Measurements from ENCODE around the gene HSP90B1. TPM values are rescaled to one million over a fixed set of nuclear protein-coding genes. Genes with fewer than 3 reads are reported as not detected.

HSP90B1 gene
- total and polyA plus RNA-seq, 10 of the 15 experiments (the other 5 are each of a cell fraction or from before 2014, with no cell fraction given), result 254 to 968 (median 560) TPM

DNA sequence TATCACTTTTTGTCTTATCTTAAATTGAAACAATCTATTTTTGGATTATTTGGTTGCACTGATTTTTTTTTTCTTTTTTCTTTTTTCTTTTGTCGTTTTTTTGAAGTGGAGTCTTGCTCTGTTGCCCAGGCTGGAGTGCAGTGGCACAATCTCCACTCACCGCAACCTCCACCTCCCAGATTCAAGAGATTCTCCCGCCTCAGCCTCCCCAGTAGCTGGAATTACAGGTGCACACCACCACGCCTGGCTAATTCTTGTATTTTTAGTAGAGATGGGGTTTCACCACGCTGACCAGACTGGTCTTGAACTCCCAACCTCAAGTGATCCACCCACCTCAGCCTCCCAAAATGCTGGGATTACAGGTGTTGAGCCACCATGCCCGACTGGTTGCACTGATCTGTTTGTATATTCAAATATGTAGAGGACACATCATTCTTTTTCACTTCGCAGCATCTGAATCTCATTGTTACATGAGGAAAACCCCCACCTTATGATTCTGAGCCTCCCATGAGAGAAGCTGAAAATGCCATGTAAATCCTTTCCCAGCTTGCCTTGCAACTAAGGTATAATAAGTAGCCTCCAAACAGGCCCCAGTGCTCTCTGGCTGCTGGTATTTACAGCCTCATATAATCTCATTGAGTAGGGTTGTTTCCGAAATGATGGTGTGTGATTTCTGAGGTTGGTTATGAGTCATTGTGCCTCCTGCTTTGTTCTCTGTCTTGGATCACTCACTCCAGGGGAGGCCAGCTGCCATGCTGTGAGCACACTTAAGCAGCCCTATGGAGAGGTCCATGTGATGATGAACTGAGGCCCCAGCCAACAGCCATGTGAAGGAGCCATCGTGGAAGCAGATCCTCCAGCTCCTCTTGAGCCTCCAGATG, 5.2 kb upstream of the HSP90B1 start (continued):
- TF ChIP-seq MLLT1 (IDR thresholded peaks at IDR 0.05) (peak; percentile 48; the same call in 1 of the 2 replicates), MEF2A (IDR thresholded peaks at IDR 0.05; ENCODE audit: insufficient read depth, low read depth, low read length) (no peak; the same call in none of the 2 replicates), RB1 (IDR thresholded peaks at IDR 0.05; ENCODE audit: borderline replicate concordance) (no peak), CEBPB (IDR thresholded peaks at IDR 0.05; ENCODE audit: borderline replicate concordance in 1 of 2, low read depth in 2 of 2, low read length in 2 of 2) (0 out of 4 replicates have a peak, but pooled peaks of 1 of the 2 experiments have one; percentile 46), RELA (IDR thresholded peaks at IDR 0.05; ENCODE audit: borderline replicate concordance, partially characterized antibody) (peak; percentile 11), NFYA (IDR thresholded peaks at IDR 0.05; ENCODE audit: borderline replicate concordance, low read depth, low read length) (no peak), MYB (IDR thresholded peaks at IDR 0.05; ENCODE audit: borderline replicate concordance, low read depth, low read length) (no peak), MXI1 (IDR thresholded peaks at IDR 0.05; ENCODE audit: low read depth, low read length) (peak; percentile 78; the same call in 1 of the 2 replicates), TAF1 (IDR thresholded peaks at IDR 0.05; ENCODE audit: borderline replicate concordance, low read depth, low read length) (peak; percentile 87), TCF7 (IDR thresholded peaks at IDR 0.05; ENCODE audit: borderline replicate concordance) (peak; percentile 83; the same call in 1 of the 2 replicates), SUPT20H (IDR thresholded peaks at IDR 0.05; ENCODE audit: borderline replicate concordance, control insufficient read depth, low read depth, low read length) (no peak), POU2F2 (IDR thresholded peaks at IDR 0.05; ENCODE audit: borderline replicate concordance, low read depth, low read length) (peak; percentile 59; the same call in 2 of the 3 replicates), HDAC6 (IDR thresholded peaks at IDR 0.05; ENCODE audit: unreplicated experiment) (no peak), NFYB (IDR thresholded peaks at IDR 0.05; ENCODE audit: insufficient read depth, low read depth, low read length) (peak; percentile 56; the same call in 1 of the 2 replicates), TBL1XR1 (IDR thresholded peaks at IDR 0.05; ENCODE audit: low read depth, low read length) (peak; percentile 59; the same call in 1 of the 2 replicates), SRF (IDR thresholded peaks at IDR 0.05; ENCODE audit: low read depth in 2 of 2, low read length in 2 of 2) (0 out of 4 replicates have a peak, but pooled peaks of 1 of the 2 experiments have one; percentile 45), MEF2B (IDR thresholded peaks at IDR 0.05; ENCODE audit: partially characterized antibody, poor library complexity, severe bottlenecking) (peak; percentile 78)
- TF ChIP-seq, protein P1, sequence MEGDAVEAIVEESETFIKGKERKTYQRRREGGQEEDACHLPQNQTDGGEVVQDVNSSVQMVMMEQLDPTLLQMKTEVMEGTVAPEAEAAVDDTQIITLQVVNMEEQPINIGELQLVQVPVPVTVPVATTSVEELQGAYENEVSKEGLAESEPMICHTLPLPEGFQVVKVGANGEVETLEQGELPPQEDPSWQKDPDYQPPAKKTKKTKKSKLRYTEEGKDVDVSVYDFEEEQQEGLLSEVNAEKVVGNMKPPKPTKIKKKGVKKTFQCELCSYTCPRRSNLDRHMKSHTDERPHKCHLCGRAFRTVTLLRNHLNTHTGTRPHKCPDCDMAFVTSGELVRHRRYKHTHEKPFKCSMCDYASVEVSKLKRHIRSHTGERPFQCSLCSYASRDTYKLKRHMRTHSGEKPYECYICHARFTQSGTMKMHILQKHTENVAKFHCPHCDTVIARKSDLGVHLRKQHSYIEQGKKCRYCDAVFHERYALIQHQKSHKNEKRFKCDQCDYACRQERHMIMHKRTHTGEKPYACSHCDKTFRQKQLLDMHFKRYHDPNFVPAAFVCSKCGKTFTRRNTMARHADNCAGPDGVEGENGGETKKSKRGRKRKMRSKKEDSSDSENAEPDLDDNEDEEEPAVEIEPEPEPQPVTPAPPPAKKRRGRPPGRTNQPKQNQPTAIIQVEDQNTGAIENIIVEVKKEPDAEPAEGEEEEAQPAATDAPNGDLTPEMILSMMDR (IDR thresholded peaks at IDR 0.05 in 2 of 3, conservative IDR thresholded peaks at IDR 0.05 in 1 of 3; ENCODE audit: control insufficient read depth in 2 of 3, extremely low read depth in 1 of 3, insufficient read depth in 1 of 3, low read depth in 3 of 3, low read length in 3 of 3), result no peak
- TF ChIP-seq, protein P2, sequence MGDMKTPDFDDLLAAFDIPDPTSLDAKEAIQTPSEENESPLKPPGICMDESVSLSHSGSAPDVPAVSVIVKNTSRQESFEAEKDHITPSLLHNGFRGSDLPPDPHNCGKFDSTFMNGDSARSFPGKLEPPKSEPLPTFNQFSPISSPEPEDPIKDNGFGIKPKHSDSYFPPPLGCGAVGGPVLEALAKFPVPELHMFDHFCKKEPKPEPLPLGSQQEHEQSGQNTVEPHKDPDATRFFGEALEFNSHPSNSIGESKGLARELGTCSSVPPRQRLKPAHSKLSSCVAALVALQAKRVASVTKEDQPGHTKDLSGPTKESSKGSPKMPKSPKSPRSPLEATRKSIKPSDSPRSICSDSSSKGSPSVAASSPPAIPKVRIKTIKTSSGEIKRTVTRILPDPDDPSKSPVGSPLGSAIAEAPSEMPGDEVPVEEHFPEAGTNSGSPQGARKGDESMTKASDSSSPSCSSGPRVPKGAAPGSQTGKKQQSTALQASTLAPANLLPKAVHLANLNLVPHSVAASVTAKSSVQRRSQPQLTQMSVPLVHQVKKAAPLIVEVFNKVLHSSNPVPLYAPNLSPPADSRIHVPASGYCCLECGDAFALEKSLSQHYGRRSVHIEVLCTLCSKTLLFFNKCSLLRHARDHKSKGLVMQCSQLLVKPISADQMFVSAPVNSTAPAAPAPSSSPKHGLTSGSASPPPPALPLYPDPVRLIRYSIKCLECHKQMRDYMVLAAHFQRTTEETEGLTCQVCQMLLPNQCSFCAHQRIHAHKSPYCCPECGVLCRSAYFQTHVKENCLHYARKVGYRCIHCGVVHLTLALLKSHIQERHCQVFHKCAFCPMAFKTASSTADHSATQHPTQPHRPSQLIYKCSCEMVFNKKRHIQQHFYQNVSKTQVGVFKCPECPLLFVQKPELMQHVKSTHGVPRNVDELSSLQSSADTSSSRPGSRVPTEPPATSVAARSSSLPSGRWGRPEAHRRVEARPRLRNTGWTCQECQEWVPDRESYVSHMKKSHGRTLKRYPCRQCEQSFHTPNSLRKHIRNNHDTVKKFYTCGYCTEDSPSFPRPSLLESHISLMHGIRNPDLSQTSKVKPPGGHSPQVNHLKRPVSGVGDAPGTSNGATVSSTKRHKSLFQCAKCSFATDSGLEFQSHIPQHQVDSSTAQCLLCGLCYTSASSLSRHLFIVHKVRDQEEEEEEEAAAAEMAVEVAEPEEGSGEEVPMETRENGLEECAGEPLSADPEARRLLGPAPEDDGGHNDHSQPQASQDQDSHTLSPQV (IDR thresholded peaks at IDR 0.05), result no peak
